ENCODE results near the gene TCAP.
"Not testable (repeated sequence)": the region's sequence is repeated elsewhere in the genome, so short reads cannot be mapped to it uniquely, and the experiment has no call there.

The TCAP gene

GRCh38 chr17:39688475-39688835 lies 23.3 kb downstream of the TCAP start:
- in situ Hi-C loops (cut with MboI; ENCODE audit: low sequenced_read_pairs, unreplicated experiment) = no loop called here
- DNase-seq (ENCODE audit: low spot score) = no peak
- TF ChIP-seq, protein P1, sequence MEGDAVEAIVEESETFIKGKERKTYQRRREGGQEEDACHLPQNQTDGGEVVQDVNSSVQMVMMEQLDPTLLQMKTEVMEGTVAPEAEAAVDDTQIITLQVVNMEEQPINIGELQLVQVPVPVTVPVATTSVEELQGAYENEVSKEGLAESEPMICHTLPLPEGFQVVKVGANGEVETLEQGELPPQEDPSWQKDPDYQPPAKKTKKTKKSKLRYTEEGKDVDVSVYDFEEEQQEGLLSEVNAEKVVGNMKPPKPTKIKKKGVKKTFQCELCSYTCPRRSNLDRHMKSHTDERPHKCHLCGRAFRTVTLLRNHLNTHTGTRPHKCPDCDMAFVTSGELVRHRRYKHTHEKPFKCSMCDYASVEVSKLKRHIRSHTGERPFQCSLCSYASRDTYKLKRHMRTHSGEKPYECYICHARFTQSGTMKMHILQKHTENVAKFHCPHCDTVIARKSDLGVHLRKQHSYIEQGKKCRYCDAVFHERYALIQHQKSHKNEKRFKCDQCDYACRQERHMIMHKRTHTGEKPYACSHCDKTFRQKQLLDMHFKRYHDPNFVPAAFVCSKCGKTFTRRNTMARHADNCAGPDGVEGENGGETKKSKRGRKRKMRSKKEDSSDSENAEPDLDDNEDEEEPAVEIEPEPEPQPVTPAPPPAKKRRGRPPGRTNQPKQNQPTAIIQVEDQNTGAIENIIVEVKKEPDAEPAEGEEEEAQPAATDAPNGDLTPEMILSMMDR (IDR thresholded peaks at IDR 0.05; ENCODE audit: borderline replicate concordance, control extremely low read depth, extremely low read depth, insufficient read depth, missing control alignments) = no peak

GRCh38 chr17:39688945-39689344 lies 23.8 kb downstream of the TCAP start:
- DNase-seq (ENCODE audit: low spot score) = no peak

DNA sequence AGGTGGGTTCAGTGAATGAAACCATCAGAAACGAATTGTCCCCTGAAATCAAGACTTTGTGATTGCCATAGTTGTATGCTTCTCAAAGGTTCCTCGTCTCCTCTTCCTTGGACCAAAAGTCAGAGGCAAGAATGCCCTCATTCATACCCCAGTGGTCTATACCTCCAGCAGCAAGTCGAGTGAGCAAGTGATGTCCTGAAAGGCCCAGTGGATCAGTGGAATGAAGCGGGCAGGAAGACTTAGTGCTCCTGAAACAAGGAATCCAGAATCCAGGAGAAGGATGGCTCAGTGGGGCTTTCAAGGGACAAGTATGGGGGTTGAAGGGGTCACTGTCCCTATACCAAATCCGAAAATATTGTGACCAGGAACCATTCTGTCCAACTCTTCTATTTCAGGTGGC lies 29.4 kb downstream of the TCAP start:
- DNase-seq (ENCODE audit: low spot score) = no peak
- in situ Hi-C loops (cut with MboI; ENCODE audit: low sequenced_read_pairs, unreplicated experiment) = no loop called here
- TF ChIP-seq, protein P1 (IDR thresholded peaks at IDR 0.05; ENCODE audit: borderline replicate concordance, control extremely low read depth, extremely low read depth, insufficient read depth, missing control alignments) = no peak

More at GRCh38 chr17:39688945-39689344, 23.8 kb downstream of the TCAP start:
- TF ChIP-seq, protein P1 (IDR thresholded peaks at IDR 0.05; ENCODE audit: borderline replicate concordance, control extremely low read depth, extremely low read depth, insufficient read depth, missing control alignments) = no peak
- in situ Hi-C loops (cut with MboI; ENCODE audit: low sequenced_read_pairs, unreplicated experiment) = no loop called here

GRCh38 chr17:39695089-39695474 lies 29.9 kb downstream of the TCAP start:
- no peak for DNase-seq (ENCODE audit: low spot score)
- in situ Hi-C loops (cut with MboI; ENCODE audit: low sequenced_read_pairs, unreplicated experiment) = no loop called here
- TF ChIP-seq, protein P1 (IDR thresholded peaks at IDR 0.05; ENCODE audit: borderline replicate concordance, control extremely low read depth, extremely low read depth, insufficient read depth, missing control alignments) = no peak

GRCh38 chr17:39696731-39697130 lies 31.6 kb downstream of the TCAP start:
- no peak for DNase-seq (ENCODE audit: low spot score)
- in situ Hi-C loops (cut with MboI; ENCODE audit: low sequenced_read_pairs, unreplicated experiment) = no loop called here
- TF ChIP-seq, protein P1 (IDR thresholded peaks at IDR 0.05; ENCODE audit: borderline replicate concordance, control extremely low read depth, extremely low read depth, insufficient read depth, missing control alignments) = no peak

- in situ Hi-C loops (cut with MboI; ENCODE audit: low sequenced_read_pairs, unreplicated experiment) = no loop called here
- no peak for DNase-seq (ENCODE audit: low spot score)
- TF ChIP-seq, protein P1 (IDR thresholded peaks at IDR 0.05; ENCODE audit: borderline replicate concordance, control extremely low read depth, extremely low read depth, insufficient read depth, missing control alignments) = no peak
Measured at GRCh38 chr17:39697961-39698360, 32.8 kb downstream of the TCAP start.

DNA sequence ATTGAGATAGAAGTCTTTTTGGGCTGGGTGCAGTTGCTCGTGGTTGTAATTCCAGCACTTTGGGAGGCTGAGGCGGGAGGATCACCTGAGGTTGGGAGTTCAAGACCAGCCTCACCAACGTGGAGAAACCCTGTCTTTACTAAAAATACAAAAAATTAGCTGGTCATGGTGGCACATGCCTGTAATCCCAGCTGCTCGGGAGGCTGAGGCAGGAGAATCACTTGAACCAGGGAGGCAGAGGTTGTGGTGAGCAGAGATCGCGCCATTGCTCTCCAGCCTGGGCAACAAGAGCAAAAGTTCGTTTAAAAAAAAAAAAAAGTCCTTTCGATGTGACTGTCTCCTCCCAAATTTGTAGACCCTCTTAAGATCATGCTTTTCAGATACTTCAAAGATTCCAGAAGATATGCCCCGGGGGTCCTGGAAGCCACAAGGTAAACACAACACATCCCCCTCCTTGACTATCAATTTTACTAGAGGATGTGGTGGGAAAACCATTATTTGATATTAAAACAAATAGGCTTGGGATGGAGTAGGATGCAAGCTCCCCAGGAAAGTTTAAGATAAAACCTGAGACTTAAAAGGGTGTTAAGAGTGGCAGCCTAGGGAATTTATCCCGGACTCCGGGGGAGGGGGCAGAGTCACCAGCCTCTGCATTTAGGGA lies 34.1 kb downstream of the TCAP start:
- DNase-seq (ENCODE audit: low spot score); in situ Hi-C loops (cut with MboI; ENCODE audit: low sequenced_read_pairs, unreplicated experiment): not testable (repeated sequence)
